T-helper 17 cell (primary cell): Measurements from ENCODE around the gene HEMK1. TPM values are rescaled to one million over a fixed set of nuclear protein-coding genes. Genes with fewer than 3 reads are reported as not detected.

ENCODE experiments used
- ATAC-seq: fragments of 150-1000 bp; cut with Tn5 transposase; 2 replicates; pipeline ENCODE4 v1.10.0; 2021; ENCODE audit warnings: mild to moderate bottlenecking, moderate library complexity
- DNase-seq, 3 donors: peaks; one replicate each; pipeline versions ENCODE4 v3.0.0 to v3.0.0-alpha.2; 2020 to 2021
- H3K9me3 ChIP-seq: one replicate; pipeline ENCODE4 v1.7.0; 2013; ENCODE audit warnings: low read length, mild to moderate bottlenecking; ENCODE audit not compliant: control insufficient read depth, poor library complexity, severe bottlenecking
- H3K27ac Mint-ChIP-seq: one replicate; pipeline ENCODE4 v1.8.0; 2022; ENCODE audit warnings: mild to moderate bottlenecking, moderate library complexity, mixed read lengths
- H3K27me3 Mint-ChIP-seq: one replicate; pipeline ENCODE4 v1.8.0; 2022; ENCODE audit warnings: mixed read lengths
- H3K36me3 Mint-ChIP-seq: one replicate; pipeline ENCODE4 v1.8.0; 2022; ENCODE audit warnings: low read depth, mixed read lengths
- H3K4me1 Mint-ChIP-seq: one replicate; pipeline ENCODE4 v1.8.0; 2022; ENCODE audit warnings: mild to moderate bottlenecking, mixed read lengths
- H3K4me3 Mint-ChIP-seq: one replicate; pipeline ENCODE4 v1.8.0; 2022; ENCODE audit warnings: mild to moderate bottlenecking, moderate library complexity, mixed read lengths
- total RNA-seq, 4 donors: library from RNA in 2 of 4; stranded (reverse) in 2 of 4; gene quantifications; one replicate each; pipeline ENCODE4 v1.2.3 and lab custom pipeline; 2022 to 2026

Gene HEMK1
- total RNA-seq, 2 donors from 2014 or later = 22.7 to 25.1 TPM

DNA sequence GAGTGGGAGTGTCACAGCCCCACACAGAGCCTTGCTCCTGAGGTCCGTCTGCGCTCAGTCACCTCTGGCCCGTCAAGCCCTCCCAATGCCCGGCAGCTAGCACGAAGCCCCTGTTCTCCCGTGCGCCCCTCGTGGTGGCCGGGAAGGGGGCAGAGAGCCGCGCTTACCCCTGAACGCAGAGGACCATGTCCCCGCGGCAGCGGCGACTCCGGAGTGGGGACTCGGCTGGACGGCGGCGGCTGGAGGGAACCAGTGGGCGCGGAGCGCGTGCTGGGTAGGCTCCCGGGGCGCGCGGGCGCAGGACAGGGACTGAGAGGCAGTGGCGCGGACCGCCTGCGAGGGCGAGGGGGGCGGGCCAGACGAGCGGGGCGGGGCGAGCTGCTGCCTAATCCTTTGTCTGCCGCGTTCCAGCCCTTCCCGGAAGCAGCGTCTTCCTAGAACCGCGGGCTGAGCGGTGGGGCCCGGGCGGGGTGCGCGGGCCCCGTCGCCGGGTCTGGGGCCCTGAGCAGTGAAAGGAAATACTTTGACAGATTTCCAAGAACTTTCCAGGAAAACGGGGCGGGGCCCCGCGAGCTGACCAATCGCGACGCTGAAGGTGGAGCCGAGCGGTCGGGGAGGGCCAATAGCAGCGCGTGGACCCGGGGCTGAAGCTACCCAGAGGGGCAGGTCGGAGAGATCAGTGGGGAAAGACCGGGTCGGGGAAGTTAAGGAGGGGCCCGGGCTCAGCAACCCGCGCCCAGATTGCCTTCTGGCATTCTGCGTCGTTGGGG lies 42.3 kb downstream of the HEMK1 start, which contains the start of gene CISH:
Gene CISH (minus strand): TSS at position 311 of the 770 bp plus-strand sequence. CDS start 124 bp downstream, at position 187.
- Mint-ChIP-seq H3K27me3 (no peaks in the 10 kb centered on the region), H3K4me3 (peak within 1 kb of the TSS; percentile 98), H3K4me1 (peaks cover 56% of the 10 kb centered on the region), H3K36me3 (peaks cover 21% of the 10 kb centered on the region), H3K27ac (peak within 1 kb of the TSS; percentile 98)
- DNase-seq (peak; percentile 81 to 92 (median 90)), ATAC-seq (peak; percentile 77)
- no peaks in the 10 kb centered on the region for H3K9me3 ChIP-seq

DNA sequence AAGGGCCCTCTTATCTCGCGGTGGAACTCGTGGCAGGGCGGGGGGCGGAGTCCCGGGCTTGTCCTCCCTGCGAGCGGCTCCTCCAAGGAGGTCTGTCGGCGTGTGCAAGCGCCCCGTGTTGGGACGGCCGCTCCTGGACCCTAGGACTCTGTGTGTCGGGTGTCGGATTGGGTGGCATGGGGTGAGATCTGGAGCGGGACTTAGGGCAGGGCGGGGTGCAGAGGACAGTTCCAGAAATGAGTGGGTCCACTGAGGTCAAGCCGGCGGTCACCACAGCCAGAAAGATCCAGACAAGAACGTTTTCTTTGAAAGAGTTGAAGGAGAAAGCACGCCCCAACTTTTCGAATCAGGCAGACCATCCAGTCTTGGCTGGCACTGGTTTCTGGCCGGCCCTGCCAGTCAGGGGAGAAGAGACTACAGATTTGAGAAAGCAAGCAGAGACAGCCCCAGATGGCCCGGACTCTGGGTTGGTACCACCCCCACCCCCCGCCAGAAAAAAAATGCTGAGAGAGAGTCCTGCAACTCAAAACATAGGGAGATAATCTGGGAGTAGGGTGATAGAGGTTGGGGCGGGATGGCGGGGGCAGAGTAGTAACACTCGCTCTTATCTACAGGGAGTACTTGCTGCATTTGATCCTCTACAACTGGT lies 43.0 kb downstream of the HEMK1 start:
- DNase-seq = no peak
- H3K9me3 ChIP-seq = no peaks in the 10 kb centered on the region
- peak overlapping the region; percentile 98 for H3K4me3 Mint-ChIP-seq
- peaks cover 55% of the 10 kb centered on the region for H3K4me1 Mint-ChIP-seq
- H3K36me3 Mint-ChIP-seq = peaks cover 21% of the 10 kb centered on the region
- H3K27me3 Mint-ChIP-seq = no peaks in the 10 kb centered on the region
- H3K27ac Mint-ChIP-seq = peak overlapping the region; percentile 98
- no peak for ATAC-seq

DNA sequence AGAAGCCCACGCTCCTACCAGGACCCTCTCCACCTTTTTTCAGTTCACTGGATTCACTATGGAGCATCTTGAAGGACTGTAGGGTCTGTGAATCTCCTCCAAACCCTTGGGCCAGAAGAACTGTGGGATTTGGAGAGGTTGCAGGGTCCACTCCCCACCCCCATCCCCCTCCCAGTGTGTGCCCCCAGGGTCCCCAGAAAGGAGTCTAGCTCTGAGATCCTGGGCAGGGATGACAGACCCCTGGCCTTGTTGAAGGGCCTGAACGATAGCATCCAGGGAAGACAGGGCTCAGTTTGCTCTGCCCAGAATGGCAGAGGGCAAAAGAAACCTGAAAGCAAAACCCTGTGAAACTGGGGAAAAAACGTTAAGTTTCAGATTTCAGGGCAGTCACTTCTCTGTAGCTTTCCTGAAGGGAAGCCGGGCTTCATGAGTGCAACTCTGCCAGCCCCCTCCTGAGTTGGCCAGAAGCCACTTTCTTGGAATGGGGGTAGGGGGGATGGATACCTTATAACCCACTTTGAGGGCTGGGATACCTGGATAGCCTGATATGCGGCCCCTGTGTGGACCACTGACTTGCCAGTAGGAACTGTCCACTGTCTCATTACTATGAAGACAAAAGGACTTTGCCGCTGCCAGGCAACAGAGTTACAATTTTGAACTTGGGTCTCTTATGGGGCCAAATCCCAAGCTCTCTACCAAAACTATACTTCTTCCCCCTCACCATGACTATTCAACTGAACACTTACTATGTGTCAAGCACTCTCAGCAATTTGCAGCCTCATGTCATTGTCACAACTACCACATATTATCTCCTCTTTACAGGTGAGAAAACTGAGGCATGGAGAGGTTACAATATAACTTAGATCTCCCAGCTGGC lies 43.9 kb downstream of the HEMK1 start:
- DNase-seq = no peak
- ATAC-seq = no peak
- peak overlapping the region; percentile 98 for H3K27ac Mint-ChIP-seq
- no peaks in the 10 kb centered on the region for H3K9me3 ChIP-seq
- no peaks in the 10 kb centered on the region for H3K27me3 Mint-ChIP-seq
- peak overlapping the region; percentile 98 for H3K4me3 Mint-ChIP-seq
- H3K4me1 Mint-ChIP-seq = peaks cover 50% of the 10 kb centered on the region
- H3K36me3 Mint-ChIP-seq = peaks cover 18% of the 10 kb centered on the region

DNA sequence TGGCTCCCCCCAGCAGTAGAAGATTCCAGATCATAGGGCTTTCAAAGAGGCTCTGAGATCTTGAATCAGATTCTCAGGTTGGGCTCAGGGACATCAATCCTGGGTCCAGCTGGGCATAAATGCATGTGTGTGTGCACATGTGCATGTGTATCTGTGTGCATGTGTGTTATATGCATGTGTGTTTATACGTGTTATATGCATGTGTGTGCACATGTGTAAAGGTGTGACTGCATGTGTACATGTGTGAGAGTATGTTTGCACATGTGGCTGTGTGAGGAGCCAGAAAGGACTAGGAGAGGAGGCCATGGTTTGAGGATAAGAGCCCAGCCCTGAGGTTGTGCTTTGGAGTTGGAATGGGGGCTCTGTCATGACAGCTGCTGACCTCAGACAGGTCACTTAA lies 45.9 kb downstream of the HEMK1 start:
- Mint-ChIP-seq H3K4me3 (no peak overlapping the region), H3K36me3 (peaks cover 8% of the 10 kb centered on the region), H3K27me3 (no peaks in the 10 kb centered on the region), H3K4me1 (peaks cover 52% of the 10 kb centered on the region), H3K27ac (peak overlapping the region; percentile 91)
- ATAC-seq (no peak), DNase-seq (no peak)
- H3K9me3 ChIP-seq = no peaks in the 10 kb centered on the region

DNA sequence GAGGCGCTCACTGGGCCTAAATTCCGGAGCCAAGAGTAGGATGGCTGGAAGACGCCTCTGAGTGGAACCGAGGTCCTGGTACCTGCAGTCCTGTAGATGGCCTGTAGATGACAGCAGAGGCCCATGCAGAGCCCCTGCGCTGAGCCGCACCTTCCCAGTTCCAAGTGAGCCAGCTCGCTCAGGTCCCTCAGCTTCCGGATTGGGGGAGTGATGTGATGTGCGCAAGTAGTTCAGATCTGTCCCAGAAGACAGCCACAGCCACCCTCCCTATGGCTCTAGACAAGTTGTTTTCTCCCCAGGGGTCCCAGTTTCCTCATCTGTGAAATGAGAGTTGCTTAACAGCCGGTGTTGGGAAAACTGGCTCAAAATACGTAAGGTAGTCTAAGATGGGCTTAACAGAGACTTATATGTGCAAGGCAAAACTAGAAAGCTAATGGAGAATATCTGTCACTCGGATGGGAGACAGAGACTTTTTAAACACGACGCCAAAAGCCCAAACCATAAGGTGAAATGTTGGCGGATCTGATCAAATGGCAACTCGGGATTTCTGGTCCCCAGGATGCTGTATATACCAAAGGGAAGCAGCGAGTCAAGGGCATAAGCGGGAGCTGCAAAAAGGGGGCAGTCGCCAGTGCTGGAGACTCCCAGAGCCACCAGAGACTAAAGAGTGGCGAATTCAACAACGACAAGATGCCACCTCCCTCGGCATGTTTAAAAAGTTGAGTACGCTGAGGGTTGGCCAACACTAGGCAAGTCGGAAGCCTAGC lies 46.9 kb downstream of the HEMK1 start:
- H3K4me3 Mint-ChIP-seq = peak overlapping the region; percentile 97
- peak overlapping the region; percentile 91 for H3K27ac Mint-ChIP-seq
- H3K9me3 ChIP-seq = no peaks in the 10 kb centered on the region
- peak; percentile 37 for ATAC-seq
- no peaks in the 10 kb centered on the region for H3K27me3 Mint-ChIP-seq
- peak; percentile 67 to 74 (median 69) for DNase-seq
- H3K36me3 Mint-ChIP-seq = peaks cover 2% of the 10 kb centered on the region
- peaks cover 59% of the 10 kb centered on the region for H3K4me1 Mint-ChIP-seq

DNA sequence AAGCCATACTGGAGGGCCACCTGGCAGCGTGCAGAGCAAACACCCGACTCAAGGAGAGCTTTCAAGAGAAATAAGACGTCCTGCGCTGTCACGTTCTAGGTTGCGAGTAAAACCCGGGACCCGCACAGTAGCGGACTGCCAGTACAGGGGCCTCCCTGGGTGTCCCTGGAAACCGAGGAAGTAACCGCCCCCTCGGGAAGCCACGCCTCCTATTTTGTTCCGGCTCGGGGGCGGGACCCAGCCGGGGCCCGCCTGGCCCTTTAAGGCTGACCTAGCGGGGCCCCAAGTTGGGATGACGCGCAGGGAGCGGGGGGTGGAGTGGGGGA lies 47.4 kb downstream of the HEMK1 start:
- no peaks in the 10 kb centered on the region for H3K9me3 ChIP-seq
- peak overlapping the region; percentile 91 for H3K27ac Mint-ChIP-seq
- ATAC-seq (peak; percentile 69), DNase-seq (peak; percentile 88 to 96 (median 90))
- peaks cover 2% of the 10 kb centered on the region for H3K36me3 Mint-ChIP-seq
- peak overlapping the region; percentile 97 for H3K4me3 Mint-ChIP-seq
- H3K4me1 Mint-ChIP-seq = peaks cover 59% of the 10 kb centered on the region
- H3K27me3 Mint-ChIP-seq = no peaks in the 10 kb centered on the region

DNA sequence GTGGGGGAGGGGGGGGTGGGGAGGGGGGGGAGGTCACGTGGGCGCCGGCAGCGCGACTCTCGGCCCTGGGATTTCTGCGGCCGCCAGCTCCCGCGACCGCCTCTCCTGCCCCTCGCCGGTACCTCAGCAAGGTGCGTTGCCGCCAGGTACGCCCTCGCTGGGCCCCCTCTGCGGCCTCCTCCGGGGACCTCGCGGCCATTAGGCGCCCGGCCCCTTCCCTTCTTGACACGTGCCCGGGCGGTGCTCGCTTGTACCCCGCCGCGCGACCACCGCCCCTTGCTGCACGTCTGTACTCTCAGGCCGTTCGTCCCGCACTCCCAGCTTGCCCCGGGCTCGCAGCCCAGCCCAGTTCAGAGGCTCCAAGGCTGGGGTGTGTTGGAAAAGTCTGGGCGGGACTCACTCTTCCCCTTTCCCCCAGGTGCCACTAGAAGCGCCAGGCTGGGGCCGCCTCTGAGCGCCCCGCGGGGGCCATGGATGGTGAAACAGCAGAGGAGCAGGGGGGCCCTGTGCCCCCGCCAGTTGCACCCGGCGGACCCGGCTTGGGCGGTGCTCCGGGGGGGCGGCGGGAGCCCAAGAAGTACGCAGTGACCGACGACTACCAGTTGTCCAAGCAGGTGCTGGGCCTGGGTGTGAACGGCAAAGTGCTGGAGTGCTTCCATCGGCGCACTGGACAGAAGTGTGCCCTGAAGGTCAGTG lies 47.9 kb downstream of the HEMK1 start, which contains the start of gene MAPKAPK3:
Gene MAPKAPK3 (plus strand): TSS at position 56 of the 696 bp plus-strand sequence. CDS start 415 bp downstream, at position 471.
- Mint-ChIP-seq H3K4me1 (peaks cover 56% of the 10 kb centered on the region), H3K4me3 (peak within 1 kb of the TSS; percentile 97), H3K36me3 (peaks cover 2% of the 10 kb centered on the region), H3K27me3 (no peaks in the 10 kb centered on the region), H3K27ac (peak within 1 kb of the TSS; percentile 91)
- ATAC-seq (no peak), DNase-seq (no peak)
- H3K9me3 ChIP-seq = no peaks in the 10 kb centered on the region

DNA sequence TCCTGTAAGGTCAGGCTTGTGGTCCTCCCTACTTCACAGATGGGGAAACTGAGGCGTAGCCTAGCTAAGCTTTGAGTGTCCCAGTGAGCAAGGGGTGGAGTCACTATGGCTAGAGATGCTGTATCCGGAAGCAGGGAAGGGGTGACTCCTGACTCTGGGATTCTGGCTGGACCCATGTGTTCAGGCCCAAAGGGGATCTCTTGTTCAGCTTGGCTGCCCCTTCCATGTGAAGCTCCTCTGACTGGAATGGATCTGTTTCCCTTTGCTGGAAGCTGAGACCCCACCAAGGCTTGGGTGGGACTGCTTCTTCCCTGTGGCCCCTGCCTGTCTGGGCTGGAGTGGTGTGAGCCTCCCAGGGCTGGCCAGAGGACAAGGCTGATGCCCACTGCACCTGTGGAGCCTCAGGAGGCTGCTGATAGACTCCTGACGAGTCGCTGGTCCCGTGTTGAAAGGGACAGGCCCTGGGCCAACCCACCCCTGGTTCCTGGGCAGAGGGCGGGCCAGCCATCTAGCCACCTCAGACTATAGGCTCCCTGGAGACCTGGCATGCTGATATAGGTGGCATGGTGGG lies 48.7 kb downstream of the HEMK1 start:
- Mint-ChIP-seq H3K4me1 (peaks cover 56% of the 10 kb centered on the region), H3K4me3 (peak overlapping the region; percentile 97), H3K27me3 (no peaks in the 10 kb centered on the region), H3K27ac (peak overlapping the region; percentile 91), H3K36me3 (peaks cover 2% of the 10 kb centered on the region)
- DNase-seq (no peak), ATAC-seq (no peak)
- H3K9me3 ChIP-seq = no peaks in the 10 kb centered on the region

DNA sequence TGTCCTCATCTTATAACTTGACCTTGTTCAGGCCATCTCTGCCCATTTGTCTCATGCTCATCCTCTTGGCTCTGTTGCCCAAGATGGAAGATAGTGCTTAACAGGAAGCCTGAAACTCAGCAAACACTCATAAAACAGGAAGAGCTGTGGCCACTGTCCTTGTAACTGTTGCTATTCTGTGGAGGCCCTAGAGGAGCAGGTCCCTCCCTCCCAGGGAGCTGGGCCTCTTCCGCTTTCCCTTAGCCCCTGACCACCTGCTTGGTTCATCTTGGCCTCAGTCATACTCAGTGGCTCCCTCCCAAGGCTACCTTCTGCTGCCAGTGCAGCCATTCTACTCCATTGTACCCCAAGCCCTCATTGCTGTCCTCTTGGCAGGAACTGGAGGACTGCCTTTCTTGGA lies 51.1 kb downstream of the HEMK1 start:
- DNase-seq (no peak), ATAC-seq (no peak)
- Mint-ChIP-seq H3K36me3 (peaks cover 2% of the 10 kb centered on the region), H3K4me1 (peaks cover 64% of the 10 kb centered on the region), H3K27me3 (no peaks in the 10 kb centered on the region), H3K27ac (peak overlapping the region; percentile 91), H3K4me3 (peak overlapping the region; percentile 97)
- H3K9me3 ChIP-seq = no peaks in the 10 kb centered on the region

DNA sequence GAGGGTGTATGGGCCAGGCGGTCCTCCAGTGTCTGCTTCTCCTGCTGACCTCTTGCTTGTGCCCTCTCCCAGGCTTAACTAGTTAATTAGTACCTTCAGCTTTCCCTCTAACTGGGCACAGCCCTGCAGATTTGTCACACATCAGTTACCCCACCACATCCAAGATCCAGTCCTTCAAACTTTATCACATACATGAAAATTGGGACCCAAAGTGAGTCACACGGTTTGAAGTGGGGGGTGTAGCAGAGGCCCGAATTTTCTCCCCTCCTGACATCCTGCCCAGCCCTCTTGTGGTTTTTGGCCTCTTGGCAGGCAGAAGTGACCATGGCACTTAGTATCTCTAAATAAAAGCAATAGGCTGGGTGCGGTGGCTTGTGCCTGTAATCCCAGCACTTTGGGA lies 51.5 kb downstream of the HEMK1 start:
- no peaks in the 10 kb centered on the region for H3K9me3 ChIP-seq
- Mint-ChIP-seq H3K4me3 (peak overlapping the region; percentile 97), H3K27ac (peak overlapping the region; percentile 91), H3K36me3 (peaks cover 2% of the 10 kb centered on the region), H3K4me1 (peaks cover 64% of the 10 kb centered on the region), H3K27me3 (no peaks in the 10 kb centered on the region)
- no peak for DNase-seq
- no peak for ATAC-seq

DNA sequence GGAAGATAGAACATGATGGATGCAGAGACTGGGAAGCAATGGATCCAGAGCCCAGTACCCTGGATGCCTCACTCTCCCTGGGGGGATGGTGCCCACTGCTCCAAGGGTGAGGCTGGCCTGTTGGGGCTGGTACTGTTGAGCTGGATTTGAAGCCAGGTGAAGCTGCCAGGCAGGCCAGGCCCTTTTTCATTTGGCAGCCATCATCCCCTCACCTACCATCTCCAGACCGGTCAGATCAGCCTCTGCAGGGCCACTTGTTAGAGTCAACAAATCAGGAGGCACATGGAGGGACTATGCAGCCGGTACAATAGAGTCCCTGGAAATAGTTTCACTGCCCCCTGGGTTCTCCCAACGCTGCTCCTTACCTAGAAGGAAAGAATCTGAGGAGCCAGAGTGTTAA lies 53.6 kb downstream of the HEMK1 start:
- no peak overlapping the region for H3K4me3 Mint-ChIP-seq
- H3K4me1 Mint-ChIP-seq = peaks cover 73% of the 10 kb centered on the region
- H3K27ac Mint-ChIP-seq = peak overlapping the region; percentile 96
- H3K9me3 ChIP-seq = no peaks in the 10 kb centered on the region
- ATAC-seq (no peak), DNase-seq (no peak)
- peaks cover 4% of the 10 kb centered on the region for H3K36me3 Mint-ChIP-seq
- no peaks in the 10 kb centered on the region for H3K27me3 Mint-ChIP-seq
